GM21390 (cell line): ENCODE results near the gene PGAP3.
"Not testable (repeated sequence)": the region's sequence is repeated elsewhere in the genome, so short reads cannot be mapped to it uniquely, and the experiment has no call there.

Experiments used
- ATAC-seq: cut with Tn5 transposase; IDR thresholded peaks from one replicate; pipeline ENCODE4 v1.9.1; 2021; ENCODE audit not compliant: unreplicated experiment

PGAP3 gene, protein sequence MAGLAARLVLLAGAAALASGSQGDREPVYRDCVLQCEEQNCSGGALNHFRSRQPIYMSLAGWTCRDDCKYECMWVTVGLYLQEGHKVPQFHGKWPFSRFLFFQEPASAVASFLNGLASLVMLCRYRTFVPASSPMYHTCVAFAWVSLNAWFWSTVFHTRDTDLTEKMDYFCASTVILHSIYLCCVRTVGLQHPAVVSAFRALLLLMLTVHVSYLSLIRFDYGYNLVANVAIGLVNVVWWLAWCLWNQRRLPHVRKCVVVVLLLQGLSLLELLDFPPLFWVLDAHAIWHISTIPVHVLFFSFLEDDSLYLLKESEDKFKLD

GRCh38 chr17:39687546-39688474, at the start of gene PGAP3:
Gene PGAP3, minus strand, starts transcription at chr17:39688057. Its CDS starts 43 bp downstream, at chr17:39688014.
- peak; percentile 89 for ATAC-seq

DNA sequence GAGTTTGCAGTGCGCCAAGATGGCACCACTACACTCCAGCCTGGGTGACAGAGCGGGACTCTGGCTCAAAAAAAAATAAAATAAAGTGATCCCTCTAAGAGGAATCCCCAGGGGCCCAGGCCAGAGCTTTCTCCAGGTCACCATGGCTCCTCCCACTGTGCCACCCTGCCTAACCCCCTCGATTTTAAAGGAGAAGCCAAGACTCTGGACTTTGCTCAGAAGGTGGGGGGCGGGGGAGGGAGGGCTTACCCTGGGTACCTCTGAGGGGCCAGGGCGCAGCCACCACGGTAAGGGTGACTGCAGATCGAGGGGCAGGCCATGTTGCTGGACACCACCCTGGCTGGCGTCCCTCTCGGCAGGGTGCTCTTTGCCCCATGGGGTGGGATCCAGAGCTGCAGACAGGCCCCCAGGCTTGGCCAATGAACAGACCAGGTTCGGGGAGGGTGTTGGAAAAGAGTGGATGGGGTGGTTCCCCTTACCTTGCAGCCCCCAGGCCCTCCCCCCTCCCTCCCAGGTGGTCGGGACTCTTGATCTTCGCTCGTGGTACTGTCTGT, 49.4 kb upstream of the PGAP3 start:
- no peak for ATAC-seq

DNA sequence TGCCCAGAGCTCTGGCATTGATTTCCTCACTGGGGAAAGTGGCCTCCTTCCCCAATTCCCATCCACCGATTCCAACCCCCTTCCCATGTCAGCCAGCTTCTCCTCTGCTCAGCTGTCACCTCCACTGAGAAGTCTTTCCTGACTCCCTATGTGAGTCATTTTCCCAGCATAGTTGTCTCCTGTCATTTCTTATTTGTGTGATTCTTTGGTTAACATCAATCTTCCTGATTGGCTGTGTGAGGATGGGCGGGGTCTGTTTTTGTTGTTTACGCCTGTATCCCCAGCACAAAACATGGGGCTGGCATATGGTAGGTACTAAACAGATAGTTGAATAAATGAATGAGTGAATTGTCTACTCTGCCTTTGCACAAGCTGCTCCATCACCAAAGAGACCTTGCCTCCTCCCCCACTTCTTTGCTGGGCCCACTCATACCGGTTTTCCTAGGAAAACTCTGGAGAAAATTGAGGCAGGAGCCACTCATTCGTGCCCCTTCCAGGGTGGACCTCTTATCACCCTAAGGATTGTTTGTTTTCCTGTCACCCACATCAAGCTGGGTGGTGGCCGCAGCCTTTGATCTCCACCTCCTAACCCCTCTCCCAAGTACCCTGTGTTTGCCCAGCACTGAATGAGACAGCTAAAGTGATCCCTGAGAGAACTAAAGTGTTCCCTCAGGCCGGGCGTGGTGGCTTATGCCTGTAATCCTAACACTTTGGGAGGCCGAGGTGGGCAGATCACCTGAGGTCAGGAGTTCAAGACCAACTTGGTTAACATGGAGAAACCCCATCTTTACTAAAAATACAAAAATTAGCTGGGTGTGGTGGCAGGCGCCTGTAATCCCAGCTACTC, 48.7 kb upstream of the PGAP3 start:
- ATAC-seq = no peak

GRCh38 chr17:39735882-39736281, 48.0 kb upstream of the PGAP3 start:
- ATAC-seq = no peak

DNA sequence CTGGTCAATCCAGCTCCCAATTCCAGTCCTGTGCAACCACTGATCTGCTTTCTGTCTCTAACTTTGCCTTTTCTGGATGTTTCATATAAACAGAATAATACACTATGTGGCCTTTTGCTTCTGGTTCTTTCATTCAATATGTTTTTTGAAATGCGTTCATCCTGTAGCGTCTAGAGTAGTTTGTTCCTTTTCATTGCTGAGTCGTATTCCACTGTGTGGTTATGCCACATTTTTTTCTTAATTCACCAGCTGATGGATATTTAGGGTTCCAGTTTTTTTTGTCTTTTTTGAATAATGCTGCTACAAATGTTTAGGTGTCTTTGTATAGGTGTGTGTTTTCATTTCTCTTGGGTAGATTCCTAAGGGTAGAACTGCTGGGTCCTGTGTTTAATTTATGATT, 44.7 kb upstream of the PGAP3 start:
- no peak for ATAC-seq

- peak; percentile 83 for ATAC-seq
Observed at GRCh38 chr17:39730095-39730921, 42.5 kb upstream of the PGAP3 start, which contains the start of gene MIEN1. Gene MIEN1, minus strand, starts transcription at chr17:39730532. Its CDS starts 37 bp downstream, at chr17:39730495.

- ATAC-seq = no peak
Observed at GRCh38 chr17:39729280-39729851, 41.5 kb upstream of the PGAP3 start.

- no peak for ATAC-seq
Observed at GRCh38 chr17:39727556-39727955, 39.7 kb upstream of the PGAP3 start.

GRCh38 chr17:39726617-39727016, 38.8 kb upstream of the PGAP3 start:
- no peak for ATAC-seq

DNA sequence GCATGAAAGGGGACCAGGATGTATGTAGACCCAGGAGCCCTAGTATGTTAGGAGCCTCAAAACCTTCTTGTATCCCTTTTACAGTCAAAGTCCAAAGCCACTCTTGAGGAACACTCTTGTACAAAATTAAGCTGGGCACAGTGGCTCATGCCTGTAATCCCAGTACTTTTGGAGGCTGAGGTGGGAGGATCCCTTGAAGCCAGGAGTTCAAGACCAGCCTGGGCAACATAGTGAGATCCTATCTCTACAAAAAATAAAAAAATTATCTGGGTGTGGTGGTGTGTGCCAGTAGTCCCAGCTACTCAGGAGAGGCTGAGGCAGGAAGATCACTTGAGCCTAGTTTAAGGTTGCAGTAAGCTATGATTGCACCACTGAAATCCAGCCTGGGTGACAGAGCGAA, 38.1 kb upstream of the PGAP3 start:
- not testable (repeated sequence) for ATAC-seq

DNA sequence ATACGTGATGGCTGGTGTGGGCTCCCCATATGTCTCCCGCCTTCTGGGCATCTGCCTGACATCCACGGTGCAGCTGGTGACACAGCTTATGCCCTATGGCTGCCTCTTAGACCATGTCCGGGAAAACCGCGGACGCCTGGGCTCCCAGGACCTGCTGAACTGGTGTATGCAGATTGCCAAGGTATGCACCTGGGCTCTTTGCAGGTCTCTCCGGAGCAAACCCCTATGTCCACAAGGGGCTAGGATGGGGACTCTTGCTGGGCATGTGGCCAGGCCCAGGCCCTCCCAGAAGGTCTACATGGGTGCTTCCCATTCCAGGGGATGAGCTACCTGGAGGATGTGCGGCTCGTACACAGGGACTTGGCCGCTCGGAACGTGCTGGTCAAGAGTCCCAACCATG, 36.9 kb upstream of the PGAP3 start:
- ATAC-seq = no peak

- no peak for ATAC-seq
Observed at GRCh38 chr17:39722965-39723848, 35.4 kb upstream of the PGAP3 start.

- no peak for ATAC-seq
Observed at GRCh38 chr17:39722104-39722503, 34.2 kb upstream of the PGAP3 start.

- no peak for ATAC-seq
Observed at GRCh38 chr17:39719563-39720355, 31.9 kb upstream of the PGAP3 start.

DNA sequence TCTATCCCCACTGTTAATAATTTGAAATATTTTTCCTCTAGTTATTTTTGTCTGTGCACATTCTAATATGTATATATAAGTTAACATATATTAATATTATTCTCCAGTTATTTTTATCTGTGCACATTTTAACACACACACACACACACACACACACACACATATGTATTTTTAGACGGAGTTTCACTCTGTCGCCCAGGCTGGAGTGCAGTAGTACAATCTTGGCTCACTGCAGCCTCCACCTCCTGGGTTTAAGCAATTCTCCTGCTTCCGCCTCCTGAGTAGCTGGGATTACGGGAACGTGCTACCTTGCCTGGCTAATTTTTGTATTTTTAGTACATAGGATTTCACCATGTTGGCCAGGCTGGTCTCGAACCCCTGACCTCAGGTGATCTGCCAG, 29.8 kb upstream of the PGAP3 start:
- ATAC-seq = no peak

- ATAC-seq = no peak
Observed at GRCh38 chr17:39716879-39717536, 29.2 kb upstream of the PGAP3 start.
